Measurements from ENCODE around the gene SMG6.

DNA sequence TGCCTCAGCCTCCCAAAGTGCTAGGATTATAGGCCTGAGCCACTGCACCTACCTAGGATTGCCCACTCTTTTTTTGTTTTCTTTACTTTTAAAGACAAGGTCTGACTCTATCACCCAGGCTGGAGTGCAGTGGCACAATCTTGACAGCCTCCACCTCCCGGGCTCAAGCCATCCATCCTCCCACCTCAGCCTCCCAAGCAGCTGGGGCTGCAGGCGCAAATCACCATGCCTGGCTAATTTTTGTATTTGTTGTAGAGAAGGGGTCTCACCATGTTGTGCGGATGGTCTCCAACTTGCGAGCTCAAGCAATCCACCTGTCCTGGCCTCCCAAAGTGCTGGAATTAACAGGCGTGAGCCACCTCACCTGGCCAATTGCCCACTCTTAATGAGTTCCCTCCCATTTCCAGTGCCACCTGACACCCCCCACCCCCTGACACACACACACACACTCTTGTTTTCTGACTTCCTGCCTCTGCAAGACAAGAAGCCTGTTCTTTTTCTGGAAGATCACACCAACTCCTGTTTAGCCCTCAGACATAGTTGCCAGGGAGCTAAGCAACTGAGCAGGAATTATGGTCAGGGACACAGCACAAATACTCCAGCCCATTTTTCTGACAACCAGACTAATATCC lies 259.2 kb downstream of the SMG6 start:
- TF ChIP-seq, protein P1, sequence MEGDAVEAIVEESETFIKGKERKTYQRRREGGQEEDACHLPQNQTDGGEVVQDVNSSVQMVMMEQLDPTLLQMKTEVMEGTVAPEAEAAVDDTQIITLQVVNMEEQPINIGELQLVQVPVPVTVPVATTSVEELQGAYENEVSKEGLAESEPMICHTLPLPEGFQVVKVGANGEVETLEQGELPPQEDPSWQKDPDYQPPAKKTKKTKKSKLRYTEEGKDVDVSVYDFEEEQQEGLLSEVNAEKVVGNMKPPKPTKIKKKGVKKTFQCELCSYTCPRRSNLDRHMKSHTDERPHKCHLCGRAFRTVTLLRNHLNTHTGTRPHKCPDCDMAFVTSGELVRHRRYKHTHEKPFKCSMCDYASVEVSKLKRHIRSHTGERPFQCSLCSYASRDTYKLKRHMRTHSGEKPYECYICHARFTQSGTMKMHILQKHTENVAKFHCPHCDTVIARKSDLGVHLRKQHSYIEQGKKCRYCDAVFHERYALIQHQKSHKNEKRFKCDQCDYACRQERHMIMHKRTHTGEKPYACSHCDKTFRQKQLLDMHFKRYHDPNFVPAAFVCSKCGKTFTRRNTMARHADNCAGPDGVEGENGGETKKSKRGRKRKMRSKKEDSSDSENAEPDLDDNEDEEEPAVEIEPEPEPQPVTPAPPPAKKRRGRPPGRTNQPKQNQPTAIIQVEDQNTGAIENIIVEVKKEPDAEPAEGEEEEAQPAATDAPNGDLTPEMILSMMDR (IDR thresholded peaks at IDR 0.05): no peak
- TF ChIP-seq POLR2A (IDR thresholded peaks at IDR 0.05): no peak
